Stimulated activated CD4-positive, alpha-beta T cell treated with anti-CD3 and anti-CD28 coated beads, TNF-alpha, amount 100 ng/mL, for 1 hour (primary cell): Measurements from ENCODE around the gene DPM3.

Source experiments
- DNase-seq, 3 donors: peaks; one replicate each; pipeline ENCODE4 v3.0.0-alpha.2; 2020; ENCODE audit warnings: low read depth in 3 of 3, low spot score in 1 of 3

The DPM3 gene

GRCh38 chr1:155094622-155094948 is 45.7 kb downstream of the DPM3 start:
- no peak for DNase-seq

DNA sequence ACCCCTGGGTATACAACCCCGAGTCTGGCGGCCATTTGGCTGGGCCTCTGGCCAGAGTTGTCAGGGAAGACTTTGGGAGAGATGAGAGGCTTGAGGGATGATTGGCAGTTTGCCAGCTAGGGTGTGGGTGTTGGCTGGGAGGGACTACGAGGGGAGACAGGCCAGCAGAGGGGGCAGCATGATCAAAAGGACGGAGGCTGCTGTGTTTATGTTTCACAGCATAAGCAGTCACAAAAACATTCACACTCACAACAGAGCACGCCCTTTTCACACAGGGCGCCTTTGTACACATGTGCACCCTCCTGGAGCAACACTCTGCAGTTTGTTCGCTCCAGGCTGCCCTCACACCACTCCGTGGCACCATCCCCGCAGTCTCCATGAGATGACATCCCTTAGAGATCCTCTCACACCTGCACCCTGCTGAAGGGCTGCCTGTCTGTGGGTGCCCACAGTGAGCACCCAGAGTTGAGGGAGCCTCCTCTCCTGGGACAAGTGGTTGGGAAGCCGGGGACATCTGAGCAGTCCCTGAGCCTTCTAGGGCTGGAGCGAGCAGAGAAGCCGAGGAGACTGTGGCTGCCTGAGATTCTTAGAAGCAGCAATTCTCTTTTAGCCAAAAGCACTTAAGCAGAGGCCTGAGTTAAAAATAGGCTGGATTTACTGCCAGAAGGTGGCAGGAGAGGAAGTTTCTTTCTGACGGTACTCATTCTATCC is 46.3 kb downstream of the DPM3 start:
- DNase-seq: no peak

GRCh38 chr1:155092641-155093040 is 47.7 kb downstream of the DPM3 start:
- DNase-seq: no peak

DNA sequence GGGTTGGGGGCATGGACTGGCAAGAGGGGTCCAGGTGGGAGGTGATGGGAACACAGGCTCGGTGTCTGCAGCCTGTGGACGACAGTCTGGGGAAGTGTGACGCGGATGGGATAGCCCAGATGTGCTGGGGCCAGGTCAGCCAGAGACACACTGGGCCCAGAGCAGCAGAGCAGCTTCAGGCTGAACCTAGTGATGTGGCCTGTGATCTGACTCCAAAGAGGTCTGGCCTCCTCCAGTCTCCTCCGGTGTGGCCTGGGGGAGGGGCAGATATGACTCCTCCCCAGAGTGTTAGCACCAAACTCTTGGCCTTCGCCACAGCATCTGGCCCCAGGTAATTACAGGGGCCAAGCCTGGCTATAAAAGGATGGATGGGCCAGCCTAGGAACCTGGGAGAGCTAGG is 48.2 kb downstream of the DPM3 start:
- DNase-seq: no peak

DNA sequence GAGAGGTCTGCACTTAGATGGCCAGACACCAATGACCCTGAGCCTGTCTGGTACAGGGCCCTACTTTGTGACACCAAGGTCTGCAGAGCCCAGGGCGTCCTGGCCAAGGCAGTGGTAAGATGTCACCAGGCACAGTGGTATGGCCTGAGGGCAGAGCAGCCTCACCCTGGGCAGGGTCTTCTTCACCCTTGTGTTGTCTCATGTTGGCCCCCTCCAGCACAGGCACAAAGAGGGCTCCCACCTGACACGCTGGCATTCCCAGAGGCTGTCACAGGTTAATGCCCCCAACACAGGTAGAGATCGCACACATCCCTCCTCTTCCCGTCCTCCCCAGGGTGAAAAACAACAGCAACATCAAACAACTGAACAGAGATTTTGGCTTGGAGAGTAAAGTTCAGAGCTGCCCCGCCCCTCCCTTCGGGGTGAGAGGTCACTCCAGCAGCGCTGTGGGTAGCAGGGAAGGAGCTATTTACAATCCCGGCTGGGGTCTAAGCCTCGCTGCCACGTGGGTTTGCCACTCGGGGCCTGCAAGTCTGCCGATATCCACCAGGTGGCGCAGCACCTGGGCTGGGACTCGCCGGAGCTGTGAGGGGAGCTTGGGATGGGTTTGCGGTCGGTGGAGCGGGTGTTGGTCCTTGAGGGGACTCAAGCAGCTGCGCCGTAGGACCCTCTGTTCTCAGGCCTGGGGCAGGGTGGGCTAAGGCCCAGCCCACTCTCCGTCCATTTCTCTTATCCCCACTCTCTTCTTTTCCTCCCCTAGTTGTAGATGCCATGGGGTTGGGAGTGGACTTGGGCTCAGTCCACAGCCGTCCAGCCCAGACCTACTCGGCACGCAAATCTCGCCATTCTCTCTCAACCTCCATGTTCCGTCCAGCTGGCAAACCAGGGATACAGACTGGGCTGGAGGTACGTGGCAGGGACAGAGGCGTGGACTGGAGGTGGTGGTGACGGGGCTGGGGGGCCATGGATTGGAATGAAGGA is 49.0 kb downstream of the DPM3 start:
- DNase-seq: peak; percentile 50 to 78 (median 66)
